Activated gamma-delta T cell treated with anti-CD3 and anti-CD28 coated beads, Interleukin-2, amount 50 U/mL, for 16 hours (primary cell): ENCODE measurements around the gene POU2AF1.
"Not testable (repeated sequence)": the region's sequence is repeated elsewhere in the genome, so short reads cannot be mapped to it uniquely, and the experiment has no call there.

Source experiments
- DNase-seq: peaks from one replicate; pipeline ENCODE4 v3.0.0-alpha.2; 2020; ENCODE audit warnings: low read depth

POU2AF1 gene

GRCh38 chr11:111408789-111409727, 30.0 kb upstream of the POU2AF1 start:
- no peak for DNase-seq

DNA sequence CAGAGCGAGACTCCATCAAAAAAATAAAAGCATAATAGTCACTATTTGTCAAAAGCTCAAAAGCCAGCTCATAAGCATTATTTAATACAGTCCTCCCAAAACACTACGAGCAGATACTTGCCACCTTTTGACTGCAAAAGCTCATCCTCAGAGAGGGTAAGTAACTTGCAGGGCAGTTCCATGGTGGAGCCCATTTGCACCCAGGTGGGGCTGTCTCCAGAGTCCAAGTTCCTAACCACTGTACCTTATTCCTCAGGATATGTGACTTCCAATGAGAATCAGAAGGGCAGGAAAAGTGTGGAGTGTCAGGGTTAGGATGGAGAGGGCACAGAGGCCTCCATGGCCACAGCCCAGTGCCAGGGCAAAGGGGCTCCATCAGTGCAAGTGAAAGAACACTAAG, 28.6 kb upstream of the POU2AF1 start:
- DNase-seq = no peak

GRCh38 chr11:111406589-111406988, 27.5 kb upstream of the POU2AF1 start:
- no peak for DNase-seq

GRCh38 chr11:111406091-111406490, 27.0 kb upstream of the POU2AF1 start:
- no peak for DNase-seq

- DNase-seq = no peak
These were observed 26.5 kb upstream of the POU2AF1 start for GRCh38 chr11:111405551-111405950.

DNA sequence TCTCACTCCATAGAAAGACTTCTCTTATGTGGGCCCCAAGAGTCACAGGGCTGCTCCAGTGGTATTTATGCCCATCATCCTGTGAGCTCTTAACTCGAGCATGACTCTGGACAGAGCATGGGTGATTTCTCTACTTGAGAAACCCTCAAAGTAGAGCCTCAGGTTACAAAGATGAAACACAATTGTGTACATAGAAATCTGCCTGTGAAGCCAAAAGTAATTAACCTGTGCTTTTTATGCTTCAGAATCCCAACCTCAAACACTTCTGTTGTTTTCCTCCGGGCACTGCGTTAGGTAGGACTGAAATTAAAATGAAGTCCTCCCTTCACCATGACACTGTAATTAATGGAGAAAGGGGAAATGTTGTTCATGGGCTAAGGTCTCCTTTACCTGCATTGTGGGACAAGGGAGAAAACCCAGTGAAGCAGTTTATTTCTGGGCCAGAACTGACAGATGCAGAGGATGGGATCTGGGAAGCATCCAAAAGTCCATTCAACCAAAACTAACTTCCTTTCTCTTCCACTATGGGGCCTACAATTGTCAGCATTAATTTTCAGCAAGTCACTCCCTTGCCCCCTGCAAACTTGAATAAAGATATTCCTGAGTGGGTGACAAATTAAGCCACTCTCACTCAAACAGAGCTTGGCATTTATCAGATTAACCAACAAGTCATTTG, 24.1 kb upstream of the POU2AF1 start:
- no peak for DNase-seq

DNA sequence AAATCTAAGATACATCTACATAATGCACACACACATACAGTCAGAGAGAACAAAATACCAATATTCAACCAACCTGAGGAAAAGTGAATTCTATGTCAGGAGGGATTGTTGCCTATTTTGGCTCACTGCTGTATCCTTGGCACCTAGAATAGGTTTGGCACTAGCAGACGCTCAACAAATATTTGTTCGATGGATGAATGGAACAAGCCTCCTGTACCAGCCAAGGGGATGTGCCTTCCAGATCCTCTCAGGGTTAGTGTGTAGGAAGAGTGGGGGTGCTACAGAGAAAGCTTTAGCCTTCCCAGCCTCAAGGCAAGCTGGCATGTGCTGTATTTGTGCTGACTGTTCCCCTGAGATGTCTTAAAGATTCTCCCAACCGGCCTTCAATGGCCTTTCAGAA, 23.3 kb upstream of the POU2AF1 start:
- no peak for DNase-seq

DNA sequence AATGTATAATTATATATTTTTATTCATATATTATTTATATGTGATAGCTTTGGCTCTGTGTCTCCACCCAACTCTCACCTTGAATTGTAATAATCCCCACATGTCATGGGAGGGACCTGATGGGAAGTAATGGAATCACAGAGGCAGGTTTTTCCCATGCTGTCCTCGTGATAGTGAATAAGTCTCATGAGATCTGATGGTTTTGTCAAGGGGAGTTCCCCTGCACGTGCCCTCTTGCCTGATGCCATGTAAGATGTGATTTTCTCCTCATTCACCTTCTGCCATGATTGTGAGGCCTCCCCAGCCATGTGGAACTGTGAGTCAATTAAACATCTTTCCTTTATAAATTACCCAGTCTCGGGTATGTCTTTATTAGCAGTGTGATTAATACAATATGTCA, 22.9 kb upstream of the POU2AF1 start:
- DNase-seq = not testable (repeated sequence)

GRCh38 chr11:111400595-111400994, 21.5 kb upstream of the POU2AF1 start:
- no peak for DNase-seq

- no peak for DNase-seq
These were observed 20.3 kb upstream of the POU2AF1 start for GRCh38 chr11:111399187-111400031.

- DNase-seq = no peak
These were observed 18.0 kb upstream of the POU2AF1 start for GRCh38 chr11:111397034-111397433.

DNA sequence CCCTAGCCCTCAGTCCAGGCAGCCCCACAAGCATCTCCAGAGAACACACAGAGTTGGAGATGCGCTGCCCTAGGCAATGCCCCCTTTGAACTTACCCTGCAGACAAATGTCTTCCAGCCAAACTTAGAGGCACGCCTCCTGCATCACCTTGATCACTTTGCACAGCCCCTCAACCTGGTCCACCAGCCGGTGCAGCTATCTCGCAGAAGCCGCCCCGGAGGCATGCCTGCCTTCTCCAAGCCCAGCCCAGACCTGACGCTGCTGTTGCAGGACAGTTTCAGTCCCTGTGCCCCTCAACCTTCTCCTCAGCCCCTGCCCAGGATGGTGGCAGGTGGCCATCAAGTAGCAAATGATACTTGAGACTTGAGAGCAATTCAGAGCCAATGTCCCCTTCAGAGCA, 16.7 kb upstream of the POU2AF1 start:
- no peak for DNase-seq

GRCh38 chr11:111395081-111395480, 16.0 kb upstream of the POU2AF1 start:
- no peak for DNase-seq

GRCh38 chr11:111394147-111394546, 15.1 kb upstream of the POU2AF1 start:
- not testable (repeated sequence) for DNase-seq

DNA sequence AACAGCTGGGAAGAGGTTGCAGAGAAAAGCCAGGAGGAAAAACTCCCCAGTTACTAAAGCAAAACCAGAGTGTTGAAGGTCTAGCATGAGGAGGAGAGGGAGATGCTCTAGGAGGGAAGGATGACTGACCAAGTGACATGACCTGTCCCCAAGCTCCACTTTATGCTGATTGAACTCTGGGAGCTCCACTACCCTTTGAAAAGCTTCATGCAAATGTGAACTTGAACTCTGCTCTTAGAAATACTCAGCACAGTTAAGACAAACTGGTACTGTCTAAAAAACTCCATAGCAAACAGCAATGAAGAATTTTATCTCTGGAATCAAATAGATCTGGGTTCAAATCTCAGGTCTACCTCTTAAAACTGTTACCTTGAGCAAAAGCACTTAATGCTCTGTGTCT, 14.5 kb upstream of the POU2AF1 start:
- DNase-seq = no peak

GRCh38 chr11:111393096-111393495, 14.0 kb upstream of the POU2AF1 start:
- no peak for DNase-seq

DNA sequence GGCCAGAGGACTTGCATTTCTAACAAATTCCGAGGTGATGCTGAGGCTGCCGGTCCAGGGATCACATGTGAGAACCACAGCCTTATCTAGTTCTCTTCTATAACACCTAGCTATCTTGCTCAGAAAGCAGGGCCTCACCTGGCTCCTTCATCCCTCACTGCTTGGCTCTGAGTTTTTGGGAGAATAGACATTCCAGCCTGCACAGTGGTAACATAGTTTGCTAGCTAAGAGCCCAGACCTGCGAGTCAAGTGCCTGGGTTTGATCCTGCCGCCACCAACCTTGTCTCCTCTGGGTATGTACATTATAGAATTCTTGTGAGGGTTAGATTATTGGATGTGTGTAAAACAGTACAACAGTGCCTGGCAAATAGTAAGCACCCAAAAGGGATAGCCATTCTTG, 13.5 kb upstream of the POU2AF1 start:
- DNase-seq = no peak

- DNase-seq = no peak
These were observed 12.5 kb upstream of the POU2AF1 start for GRCh38 chr11:111391328-111392124.

GRCh38 chr11:111388842-111389241, 9.8 kb upstream of the POU2AF1 start:
- DNase-seq = no peak

DNA sequence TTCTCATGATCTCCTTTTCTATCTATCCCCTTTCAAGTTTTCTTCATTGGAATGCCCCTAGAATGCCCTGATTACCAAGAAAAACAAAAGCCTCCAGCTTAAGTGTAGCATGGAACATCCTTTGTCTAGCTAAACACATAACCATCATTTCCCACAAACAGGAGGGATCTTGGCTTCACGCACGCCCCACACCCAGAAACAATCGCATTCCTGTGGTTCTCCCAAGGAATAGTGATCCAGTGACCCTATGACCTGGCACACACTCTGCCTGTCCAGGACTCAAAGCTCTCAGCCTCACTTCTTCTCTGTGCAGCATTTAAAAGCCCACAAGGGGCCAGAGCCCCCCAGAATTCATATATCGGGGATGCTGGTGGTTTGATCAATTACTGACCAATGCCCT, 9.3 kb upstream of the POU2AF1 start:
- DNase-seq = no peak

GRCh38 chr11:111387363-111387762, 8.3 kb upstream of the POU2AF1 start:
- DNase-seq = no peak
